GM23338 (cell line): ENCODE results near the gene CACNA2D1. TPM values are rescaled to one million over a fixed set of nuclear protein-coding genes. Genes with fewer than 3 reads are reported as not detected.

Experiments used
- ATAC-seq: fragments of 200-7000 bp; cut with Tn5 transposase; 3 replicates; pipeline ENCODE4 v1.9.1; 2020
- DNase-seq: peaks from one replicate; pipeline ENCODE4 v3.0.0-alpha.2; 2015; ENCODE audit warnings: low spot score
- H2AFZ ChIP-seq: fragments of 200-600 bp; sonication (generic); 2 replicates; pipeline ENCODE4 v1.8.0; 2016; ENCODE audit warnings: antibody characterized with exemption, mild to moderate bottlenecking, moderate library complexity
- H3F3A ChIP-seq: fragments of 200-600 bp; sonication (generic); replicated peaks from 2 replicates; pipeline ENCODE4 v1.8.0; 2017; ENCODE audit warnings: antibody characterized with exemption, mixed run types, low read depth
- H3K27ac ChIP-seq: fragments of 200-600 bp; sonication (generic); 2 replicates; pipeline ENCODE4 v1.6.1; 2016; ENCODE audit warnings: low read depth
- H3K27me3 ChIP-seq: fragments of 200-600 bp; sonication (generic); 2 replicates; pipeline ENCODE4 v1.8.0; 2016; ENCODE audit warnings: mild to moderate bottlenecking, mixed run types, moderate library complexity; ENCODE audit not compliant: insufficient read depth
- H3K36me3 ChIP-seq: fragments of 200-600 bp; sonication (generic); 2 replicates; pipeline ENCODE4 v1.8.0; 2016; ENCODE audit warnings: mild to moderate bottlenecking; ENCODE audit not compliant: insufficient read depth
- H3K4me1 ChIP-seq: fragments of 200-600 bp; sonication (generic); 2 replicates; pipeline ENCODE4 v1.8.0; 2016; ENCODE audit warnings: mild to moderate bottlenecking, moderate library complexity; ENCODE audit not compliant: insufficient read depth
- H3K4me2 ChIP-seq: fragments of 200-600 bp; sonication (generic); 2 replicates; pipeline ENCODE4 v1.7.1; 2017; ENCODE audit warnings: mixed run types
- H3K4me3 ChIP-seq: fragments of 200-600 bp; sonication (generic); 2 replicates; pipeline ENCODE4 v1.6.1; 2016; ENCODE audit warnings: mixed run types
- H3K79me2 ChIP-seq: fragments of 200-600 bp; sonication (generic); replicated peaks from 2 replicates; pipeline ENCODE4 v1.8.0; 2017; ENCODE audit warnings: mild to moderate bottlenecking; ENCODE audit not compliant: insufficient read depth
- H3K9me2 ChIP-seq: fragments of 200-600 bp; sonication (generic); 2 replicates; pipeline ENCODE4 v1.8.0; 2017; ENCODE audit not compliant: insufficient read depth
- H4K20me1 ChIP-seq: fragments of 200-600 bp; sonication (generic); replicated peaks from 2 replicates; pipeline ENCODE4 v1.8.0; 2017; ENCODE audit warnings: mild to moderate bottlenecking; ENCODE audit not compliant: insufficient read depth
- H3K27ac Mint-ChIP-seq: 2 replicates; pipeline ENCODE4 v1.8.0; 2020; ENCODE audit warnings: inconsistent platforms, mild to moderate bottlenecking, moderate library complexity, mixed read lengths
- H3K27me3 Mint-ChIP-seq: 3 replicates; pipeline ENCODE4 v1.8.0; 2022; ENCODE audit warnings: low read depth, mild to moderate bottlenecking, moderate library complexity, mixed read lengths, inconsistent platforms; ENCODE audit not compliant: insufficient read depth, poor library complexity
- H3K36me3 Mint-ChIP-seq: 3 replicates; pipeline ENCODE4 v1.8.0; 2021; ENCODE audit warnings: low read depth, mild to moderate bottlenecking, inconsistent platforms, moderate library complexity, mixed read lengths
- H3K4me1 Mint-ChIP-seq: 3 replicates; pipeline ENCODE4 v1.8.0; 2020; ENCODE audit warnings: mild to moderate bottlenecking, inconsistent platforms, mixed read lengths
- H3K4me3 Mint-ChIP-seq: 3 replicates; pipeline ENCODE4 v1.8.0; 2021; ENCODE audit warnings: moderate library complexity, mild to moderate bottlenecking, inconsistent platforms, mixed read lengths
- H3K9me3 Mint-ChIP-seq: 3 replicates; pipeline ENCODE4 v1.8.0; 2020; ENCODE audit warnings: moderate library complexity, mild to moderate bottlenecking, inconsistent platforms, mixed read lengths
- CREB1 ChIP-seq: fragments of 250-450 bp; sonication (Bioruptor Pico); IDR thresholded peaks from 2 replicates; pipeline ENCODE4 v1.5.0; 2020; ENCODE audit warnings: low read depth, mild to moderate bottlenecking, moderate library complexity
- EZH2 ChIP-seq: fragments of 200-600 bp; sonication (generic); IDR thresholded peaks from one replicate; pipeline ENCODE4 v1.8.0; 2017; ENCODE audit warnings: antibody characterized with exemption, mild to moderate bottlenecking, low read depth; ENCODE audit not compliant: unreplicated experiment
- EZH2phosphoT487 ChIP-seq: fragments of 200-600 bp; sonication (generic); IDR thresholded peaks from one replicate; pipeline ENCODE4 v1.8.1; 2018; ENCODE audit warnings: antibody characterized with exemption; ENCODE audit not compliant: unreplicated experiment
- JUNB ChIP-seq: IDR thresholded peaks from one replicate; pipeline ENCODE4 v1.6.1; 2016; ENCODE audit warnings: antibody characterized with exemption; ENCODE audit not compliant: unreplicated experiment
- NANOG ChIP-seq: IDR thresholded peaks from 2 replicates; pipeline ENCODE4 v1.6.1; 2016; ENCODE audit warnings: antibody characterized with exemption, borderline replicate concordance
- POLR2AphosphoS5 ChIP-seq: IDR thresholded peaks from 2 replicates; pipeline ENCODE4 v1.6.1; 2016; ENCODE audit warnings: antibody characterized with exemption, low read depth
- STAT1 ChIP-seq: IDR thresholded peaks from one replicate; pipeline ENCODE4 v1.6.1; 2016; ENCODE audit warnings: antibody characterized with exemption; ENCODE audit not compliant: unreplicated experiment
- ZNF114 ChIP-seq: fragments of 250-450 bp; sonication (Bioruptor Pico); IDR thresholded peaks from 2 replicates; pipeline ENCODE4 v1.5.0; 2020; ENCODE audit warnings: mild to moderate bottlenecking, moderate library complexity
- ZNF331 ChIP-seq: fragments of 250-450 bp; sonication (Bioruptor Pico); IDR thresholded peaks from 2 replicates; pipeline ENCODE4 v1.5.0; 2020; ENCODE audit warnings: low read depth, mild to moderate bottlenecking, moderate library complexity
- polyA plus RNA-seq: library from polyadenylated mRNA; unstranded; fragments of >200 nt; fragmentation: Nextera tagmentation; extraction: Ambion mirVana; gene quantifications from 2 replicates; pipeline ENCODE4 v1.2.1, GENCODE V29; 2016
- total RNA-seq: library from RNA; depleted of rRNA; stranded (reverse); fragments of >200 nt; shearing (Covaris generic); gene quantifications from 2 replicates; pipeline ENCODE4 v1.2.3, GENCODE V29; 2014
- TF ChIP-seq, protein P1 (sequence below): fragments of 250-450 bp; sonication (Bioruptor Pico); IDR thresholded peaks from 2 replicates; pipeline ENCODE4 v1.5.0; 2020; ENCODE audit warnings: mild to moderate bottlenecking, moderate library complexity
- TF ChIP-seq, protein P2 (sequence below): IDR thresholded peaks from 2 replicates; pipeline ENCODE4 v1.6.1; 2016; ENCODE audit warnings: antibody characterized with exemption
- TF ChIP-seq, protein P3 (sequence below): IDR thresholded peaks from one replicate; pipeline ENCODE4 v1.6.1; 2018; ENCODE audit warnings: antibody characterized with exemption; ENCODE audit not compliant: unreplicated experiment
- TF ChIP-seq, protein P4 (sequence below), 2 experiments: fragments of 200-600 bp in 1 of 2; sonication (generic) in 1 of 2; conservative IDR thresholded peaks; 2 replicates each; pipeline versions ENCODE4 v1.5.1 to v1.6.1; 2016 to 2017; ENCODE audit warnings: antibody characterized with exemption in 2 of 2, low read depth in 2 of 2, mild to moderate bottlenecking in 2 of 2, moderate library complexity in 1 of 2

The CACNA2D1 gene
- total and polyA plus RNA-seq, 2 experiments from 2014 or later = 7.0 to 20.4 TPM

DNA sequence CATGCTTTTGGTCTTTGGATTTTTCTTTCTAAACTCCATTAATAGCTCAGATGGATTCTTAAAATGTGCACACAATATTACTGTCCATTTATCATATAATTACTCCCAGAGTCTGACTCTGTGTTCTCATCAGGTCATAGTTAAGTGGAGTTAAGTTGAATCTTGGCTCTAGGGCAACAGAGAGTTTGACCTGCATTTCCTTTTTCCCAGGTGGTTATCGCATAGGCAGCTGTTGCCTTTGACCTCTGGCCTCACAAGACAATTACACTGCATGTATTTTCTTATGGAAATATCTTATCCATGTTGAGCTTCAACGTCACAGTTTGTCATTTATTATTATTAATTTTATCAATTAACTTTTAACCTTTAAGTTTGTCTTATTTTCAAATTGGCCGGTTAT, 436.3 kb downstream of the CACNA2D1 start:
- no peak overlapping the region for H3K4me2 ChIP-seq
- H3K4me3 ChIP-seq = no peak overlapping the region
- ATAC-seq = no peak
- H3K27me3 Mint-ChIP-seq = no peaks in the 10 kb centered on the region
- no peak overlapping the region for H3K4me3 Mint-ChIP-seq
- no peaks in the 10 kb centered on the region for H3K36me3 ChIP-seq
- no peak for DNase-seq
- no peaks in the 10 kb centered on the region for H4K20me1 ChIP-seq
- no peaks in the 10 kb centered on the region for H3K9me2 ChIP-seq
- H3K9me3 Mint-ChIP-seq = no peaks in the 10 kb centered on the region
- no peak overlapping the region for H3K27ac ChIP-seq
- H3F3A ChIP-seq = no peaks in the 10 kb centered on the region
- no peaks in the 10 kb centered on the region for H3K4me1 ChIP-seq
- H3K36me3 Mint-ChIP-seq = no peaks in the 10 kb centered on the region
- TF ChIP-seq POLR2AphosphoS5 (no peak), EZH2 (no peak), ZNF331 (CRISPR knock-in tag) (no peak), ZNF114 (CRISPR knock-in tag) (no peak), CREB1 (CRISPR knock-in tag) (no peak), NANOG (no peak), STAT1 (no peak), JUNB (no peak), EZH2phosphoT487 (no peak)
- TF ChIP-seq, protein P1, sequence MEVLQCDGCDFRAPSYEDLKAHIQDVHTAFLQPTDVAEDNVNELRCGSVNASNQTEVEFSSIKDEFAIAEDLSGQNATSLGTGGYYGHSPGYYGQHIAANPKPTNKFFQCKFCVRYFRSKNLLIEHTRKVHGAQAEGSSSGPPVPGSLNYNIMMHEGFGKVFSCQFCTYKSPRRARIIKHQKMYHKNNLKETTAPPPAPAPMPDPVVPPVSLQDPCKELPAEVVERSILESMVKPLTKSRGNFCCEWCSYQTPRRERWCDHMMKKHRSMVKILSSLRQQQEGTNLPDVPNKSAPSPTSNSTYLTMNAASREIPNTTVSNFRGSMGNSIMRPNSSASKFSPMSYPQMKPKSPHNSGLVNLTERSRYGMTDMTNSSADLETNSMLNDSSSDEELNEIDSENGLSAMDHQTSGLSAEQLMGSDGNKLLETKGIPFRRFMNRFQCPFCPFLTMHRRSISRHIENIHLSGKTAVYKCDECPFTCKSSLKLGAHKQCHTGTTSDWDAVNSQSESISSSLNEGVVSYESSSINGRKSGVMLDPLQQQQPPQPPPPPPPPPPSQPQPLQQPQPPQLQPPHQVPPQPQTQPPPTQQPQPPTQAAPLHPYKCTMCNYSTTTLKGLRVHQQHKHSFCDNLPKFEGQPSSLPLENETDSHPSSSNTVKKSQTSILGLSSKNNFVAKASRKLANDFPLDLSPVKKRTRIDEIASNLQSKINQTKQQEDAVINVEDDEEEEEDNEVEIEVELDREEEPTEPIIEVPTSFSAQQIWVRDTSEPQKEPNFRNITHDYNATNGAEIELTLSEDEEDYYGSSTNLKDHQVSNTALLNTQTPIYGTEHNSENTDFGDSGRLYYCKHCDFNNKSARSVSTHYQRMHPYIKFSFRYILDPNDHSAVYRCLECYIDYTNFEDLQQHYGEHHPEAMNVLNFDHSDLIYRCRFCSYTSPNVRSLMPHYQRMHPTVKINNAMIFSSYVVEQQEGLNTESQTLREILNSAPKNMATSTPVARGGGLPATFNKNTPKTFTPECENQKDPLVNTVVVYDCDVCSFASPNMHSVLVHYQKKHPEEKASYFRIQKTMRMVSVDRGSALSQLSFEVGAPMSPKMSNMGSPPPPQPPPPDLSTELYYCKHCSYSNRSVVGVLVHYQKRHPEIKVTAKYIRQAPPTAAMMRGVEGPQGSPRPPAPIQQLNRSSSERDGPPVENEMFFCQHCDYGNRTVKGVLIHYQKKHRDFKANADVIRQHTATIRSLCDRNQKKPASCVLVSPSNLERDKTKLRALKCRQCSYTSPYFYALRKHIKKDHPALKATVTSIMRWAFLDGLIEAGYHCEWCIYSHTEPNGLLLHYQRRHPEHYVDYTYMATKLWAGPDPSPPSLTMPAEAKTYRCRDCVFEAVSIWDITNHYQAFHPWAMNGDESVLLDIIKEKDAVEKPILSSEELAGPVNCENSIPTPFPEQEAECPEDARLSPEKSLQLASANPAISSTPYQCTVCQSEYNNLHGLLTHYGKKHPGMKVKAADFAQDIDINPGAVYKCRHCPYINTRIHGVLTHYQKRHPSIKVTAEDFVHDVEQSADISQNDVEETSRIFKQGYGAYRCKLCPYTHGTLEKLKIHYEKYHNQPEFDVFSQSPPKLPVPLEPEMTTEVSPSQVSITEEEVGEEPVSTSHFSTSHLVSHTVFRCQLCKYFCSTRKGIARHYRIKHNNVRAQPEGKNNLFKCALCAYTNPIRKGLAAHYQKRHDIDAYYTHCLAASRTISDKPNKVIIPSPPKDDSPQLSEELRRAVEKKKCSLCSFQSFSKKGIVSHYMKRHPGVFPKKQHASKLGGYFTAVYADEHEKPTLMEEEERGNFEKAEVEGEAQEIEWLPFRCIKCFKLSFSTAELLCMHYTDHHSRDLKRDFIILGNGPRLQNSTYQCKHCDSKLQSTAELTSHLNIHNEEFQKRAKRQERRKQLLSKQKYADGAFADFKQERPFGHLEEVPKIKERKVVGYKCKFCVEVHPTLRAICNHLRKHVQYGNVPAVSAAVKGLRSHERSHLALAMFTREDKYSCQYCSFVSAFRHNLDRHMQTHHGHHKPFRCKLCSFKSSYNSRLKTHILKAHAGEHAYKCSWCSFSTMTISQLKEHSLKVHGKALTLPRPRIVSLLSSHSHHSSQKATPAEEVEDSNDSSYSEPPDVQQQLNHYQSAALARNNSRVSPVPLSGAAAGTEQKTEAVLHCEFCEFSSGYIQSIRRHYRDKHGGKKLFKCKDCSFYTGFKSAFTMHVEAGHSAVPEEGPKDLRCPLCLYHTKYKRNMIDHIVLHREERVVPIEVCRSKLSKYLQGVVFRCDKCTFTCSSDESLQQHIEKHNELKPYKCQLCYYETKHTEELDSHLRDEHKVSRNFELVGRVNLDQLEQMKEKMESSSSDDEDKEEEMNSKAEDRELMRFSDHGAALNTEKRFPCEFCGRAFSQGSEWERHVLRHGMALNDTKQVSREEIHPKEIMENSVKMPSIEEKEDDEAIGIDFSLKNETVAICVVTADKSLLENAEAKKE (CRISPR knock-in tag) = no peak
- TF ChIP-seq, protein P2, sequence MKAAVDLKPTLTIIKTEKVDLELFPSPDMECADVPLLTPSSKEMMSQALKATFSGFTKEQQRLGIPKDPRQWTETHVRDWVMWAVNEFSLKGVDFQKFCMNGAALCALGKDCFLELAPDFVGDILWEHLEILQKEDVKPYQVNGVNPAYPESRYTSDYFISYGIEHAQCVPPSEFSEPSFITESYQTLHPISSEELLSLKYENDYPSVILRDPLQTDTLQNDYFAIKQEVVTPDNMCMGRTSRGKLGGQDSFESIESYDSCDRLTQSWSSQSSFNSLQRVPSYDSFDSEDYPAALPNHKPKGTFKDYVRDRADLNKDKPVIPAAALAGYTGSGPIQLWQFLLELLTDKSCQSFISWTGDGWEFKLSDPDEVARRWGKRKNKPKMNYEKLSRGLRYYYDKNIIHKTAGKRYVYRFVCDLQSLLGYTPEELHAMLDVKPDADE = no peak
- TF ChIP-seq, protein P3, sequence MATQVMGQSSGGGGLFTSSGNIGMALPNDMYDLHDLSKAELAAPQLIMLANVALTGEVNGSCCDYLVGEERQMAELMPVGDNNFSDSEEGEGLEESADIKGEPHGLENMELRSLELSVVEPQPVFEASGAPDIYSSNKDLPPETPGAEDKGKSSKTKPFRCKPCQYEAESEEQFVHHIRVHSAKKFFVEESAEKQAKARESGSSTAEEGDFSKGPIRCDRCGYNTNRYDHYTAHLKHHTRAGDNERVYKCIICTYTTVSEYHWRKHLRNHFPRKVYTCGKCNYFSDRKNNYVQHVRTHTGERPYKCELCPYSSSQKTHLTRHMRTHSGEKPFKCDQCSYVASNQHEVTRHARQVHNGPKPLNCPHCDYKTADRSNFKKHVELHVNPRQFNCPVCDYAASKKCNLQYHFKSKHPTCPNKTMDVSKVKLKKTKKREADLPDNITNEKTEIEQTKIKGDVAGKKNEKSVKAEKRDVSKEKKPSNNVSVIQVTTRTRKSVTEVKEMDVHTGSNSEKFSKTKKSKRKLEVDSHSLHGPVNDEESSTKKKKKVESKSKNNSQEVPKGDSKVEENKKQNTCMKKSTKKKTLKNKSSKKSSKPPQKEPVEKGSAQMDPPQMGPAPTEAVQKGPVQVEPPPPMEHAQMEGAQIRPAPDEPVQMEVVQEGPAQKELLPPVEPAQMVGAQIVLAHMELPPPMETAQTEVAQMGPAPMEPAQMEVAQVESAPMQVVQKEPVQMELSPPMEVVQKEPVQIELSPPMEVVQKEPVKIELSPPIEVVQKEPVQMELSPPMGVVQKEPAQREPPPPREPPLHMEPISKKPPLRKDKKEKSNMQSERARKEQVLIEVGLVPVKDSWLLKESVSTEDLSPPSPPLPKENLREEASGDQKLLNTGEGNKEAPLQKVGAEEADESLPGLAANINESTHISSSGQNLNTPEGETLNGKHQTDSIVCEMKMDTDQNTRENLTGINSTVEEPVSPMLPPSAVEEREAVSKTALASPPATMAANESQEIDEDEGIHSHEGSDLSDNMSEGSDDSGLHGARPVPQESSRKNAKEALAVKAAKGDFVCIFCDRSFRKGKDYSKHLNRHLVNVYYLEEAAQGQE = no peak
- TF ChIP-seq, protein P4, sequence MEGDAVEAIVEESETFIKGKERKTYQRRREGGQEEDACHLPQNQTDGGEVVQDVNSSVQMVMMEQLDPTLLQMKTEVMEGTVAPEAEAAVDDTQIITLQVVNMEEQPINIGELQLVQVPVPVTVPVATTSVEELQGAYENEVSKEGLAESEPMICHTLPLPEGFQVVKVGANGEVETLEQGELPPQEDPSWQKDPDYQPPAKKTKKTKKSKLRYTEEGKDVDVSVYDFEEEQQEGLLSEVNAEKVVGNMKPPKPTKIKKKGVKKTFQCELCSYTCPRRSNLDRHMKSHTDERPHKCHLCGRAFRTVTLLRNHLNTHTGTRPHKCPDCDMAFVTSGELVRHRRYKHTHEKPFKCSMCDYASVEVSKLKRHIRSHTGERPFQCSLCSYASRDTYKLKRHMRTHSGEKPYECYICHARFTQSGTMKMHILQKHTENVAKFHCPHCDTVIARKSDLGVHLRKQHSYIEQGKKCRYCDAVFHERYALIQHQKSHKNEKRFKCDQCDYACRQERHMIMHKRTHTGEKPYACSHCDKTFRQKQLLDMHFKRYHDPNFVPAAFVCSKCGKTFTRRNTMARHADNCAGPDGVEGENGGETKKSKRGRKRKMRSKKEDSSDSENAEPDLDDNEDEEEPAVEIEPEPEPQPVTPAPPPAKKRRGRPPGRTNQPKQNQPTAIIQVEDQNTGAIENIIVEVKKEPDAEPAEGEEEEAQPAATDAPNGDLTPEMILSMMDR (conservative IDR thresholded peaks at IDR 0.05; ENCODE audit: low read depth in 2 of 2) = no peak
- peaks cover 3% of the 10 kb centered on the region; the same call in 2 of the 3 replicates for H3K4me1 Mint-ChIP-seq
- H3K27ac Mint-ChIP-seq = 0 out of 2 replicates have a peak overlapping the region, but pooled peaks have one; percentile 43
- H3K79me2 ChIP-seq = no peaks in the 10 kb centered on the region
- H3K27me3 ChIP-seq = no peaks in the 10 kb centered on the region
- H2AFZ ChIP-seq = no peak overlapping the region
